Measurements from ENCODE around the gene GPX1.

GRCh38 chr3:49352281-49352680 lies 5.9 kb downstream of the GPX1 start:
- TF ChIP-seq CTCF (IDR thresholded peaks at IDR 0.05 in 8 of 11, conservative IDR thresholded peaks at IDR 0.05 in 3 of 11) (no peak), POLR2A (IDR thresholded peaks at IDR 0.05) (no peak)

All from spleen (tissue), 7 donors.